GM18868 (cell line): Measurements from ENCODE around the gene FCSK.
"Not testable (repeated sequence)": the region's sequence is repeated elsewhere in the genome, so short reads cannot be mapped to it uniquely, and the experiment has no call there.

Source experiments
- ATAC-seq: cut with Tn5 transposase; IDR thresholded peaks from one replicate; pipeline ENCODE4 v1.9.1; 2021; ENCODE audit warnings: mild to moderate bottlenecking, moderate library complexity; ENCODE audit not compliant: unreplicated experiment

Gene FCSK

GRCh38 chr16:70522216-70523075 lies 68.1 kb downstream of the FCSK start:
- no peak for ATAC-seq

- ATAC-seq = peak; percentile 65
These were observed 68.8 kb downstream of the FCSK start, which contains the start of gene COG4 for GRCh38 chr16:70523076-70523742. Gene COG4 (minus strand): TSS chr16:70523554. CDS start chr16:70523543, 11 bp downstream.

- peak; percentile 47 for ATAC-seq
These were observed 69.5 kb downstream of the FCSK start, which contains the start of gene SF3B3 for GRCh38 chr16:70523743-70524398. Gene SF3B3 (plus strand): TSS chr16:70523816. CDS start chr16:70526657, 2,841 bp downstream.

GRCh38 chr16:70524399-70524825 lies 70.0 kb downstream of the FCSK start:
- ATAC-seq = not testable (repeated sequence)

- no peak for ATAC-seq
These were observed 72.0 kb downstream of the FCSK start for GRCh38 chr16:70526403-70526802.

- ATAC-seq = no peak
These were observed 73.1 kb downstream of the FCSK start for GRCh38 chr16:70527315-70527996.

GRCh38 chr16:70529051-70529777 lies 74.8 kb downstream of the FCSK start:
- ATAC-seq = no peak
